Heart left ventricle (tissue), 16 donors: Measurements from ENCODE around the gene ATAD1. TPM values are rescaled to one million over a fixed set of nuclear protein-coding genes. Genes with fewer than 3 reads are reported as not detected.

Source experiments
- ATAC-seq, 4 donors: fragments of 200-7000 bp; cut with Tn5 transposase; one replicate each; pipeline ENCODE4 v1.9.1; 2020 to 2022; ENCODE audit warnings: moderate library complexity in 4 of 4, mild to moderate bottlenecking in 3 of 4, moderate number of reproducible peaks in 1 of 4
- DNase-seq, 5 donors: peaks; one replicate each; pipeline ENCODE4 v3.0.0-alpha.2; 2020
- H3K27ac ChIP-seq, 12 donors: fragments of 200-600 bp; sonication (generic) in 4 of 12; one replicate each; pipeline versions ENCODE4 v1.5.0 to v1.8.0; 2016 to 2022; ENCODE audit warnings: mild to moderate bottlenecking in 2 of 12
- H3K27me3 ChIP-seq, 9 donors: fragments of 200-600 bp; sonication (generic) in 2 of 9; one replicate each; pipeline versions ENCODE4 v1.5.1 to v1.8.0; 2016 to 2022; ENCODE audit warnings: mild to moderate bottlenecking in 3 of 9
- H3K36me3 ChIP-seq, 9 donors: fragments of 200-600 bp; sonication (generic) in 2 of 9; one replicate each; pipeline versions ENCODE4 v1.5.0 to v1.8.0; 2018 to 2022; ENCODE audit warnings: mild to moderate bottlenecking in 2 of 9
- H3K4me1 ChIP-seq, 12 donors: fragments of 200-600 bp; sonication (generic) in 4 of 12; one replicate each; pipeline versions ENCODE4 v1.5.0 to v1.8.0; 2016 to 2022; ENCODE audit warnings: mild to moderate bottlenecking in 3 of 12
- H3K4me3 ChIP-seq, 12 donors: fragments of 200-600 bp; sonication (generic) in 4 of 12; one replicate each; pipeline versions ENCODE4 v1.5.0 to v1.8.0; 2017 to 2022; ENCODE audit warnings: mild to moderate bottlenecking in 9 of 12, moderate library complexity in 4 of 12
- H3K9me3 ChIP-seq, 12 donors: fragments of 200-600 bp; sonication (generic) in 4 of 12; one replicate each; pipeline versions ENCODE4 v1.5.0 to v1.8.0; 2016 to 2022; ENCODE audit warnings: mild to moderate bottlenecking in 1 of 12
- POLR2A ChIP-seq, 2 donors: fragments of 450-650 bp; IDR thresholded peaks; one replicate each; pipeline ENCODE4 v1.6.1; 2017; ENCODE audit warnings: antibody characterized with exemption in 2 of 2, mild to moderate bottlenecking in 2 of 2, moderate library complexity in 2 of 2
- WGBS, 4 donors: extraction: QIAGEN DNeasy Blood & Tissue Kit in 2 of 4; methylation state at CpG; one replicate each; pipeline versions ENCODE4 v1.1.5 to v1.1.7; 2013 to 2018; 5-methylcytosine and 5-hydroxymethylcytosine counted together
- intact Hi-C, 10 donors: fragments of 100-400 bp; cut with DNase I; formaldehyde crosslinking; loops; one replicate each; pipeline versions ENCODE4 v1.11.1 to v1.14.2; 2022
- polyA plus RNA-seq, 2 donors: library from polyadenylated mRNA; stranded (reverse); fragments of 200-250 nt; gene quantifications; one replicate each; pipeline ENCODE4 v1.2.3, GENCODE V29; 2013
- total RNA-seq, 9 donors: library from RNA; depleted of rRNA in 2 of 9; stranded (reverse); fragments of >200 nt in 2 of 9; fragmentation: NEBNext Ultra II Directional in 3 of 9; extraction: Animal tissue kit (Norgen Biotek cat#: 25700) in 3 of 9; gene quantifications; one replicate each; pipeline versions ENCODE4 v1.1.0 to v1.2.4, GENCODE V29; 2016 to 2023
- TF ChIP-seq, protein P1 (sequence below), 12 donors: fragments of 200-600 bp; sonication (generic) in 4 of 12; IDR thresholded peaks; one replicate each; pipeline versions ENCODE4 v1.5.0 to v1.8.0; 2018 to 2022; ENCODE audit warnings: antibody characterized with exemption in 12 of 12, mild to moderate bottlenecking in 5 of 12
- donor health status: ischemic (EF 13 %, LVEDD 7.1; RV severe dilation, severe dysfunction).
- donor health status: healthy with polysubstance abuse.
- donor health status: DM: no; HTN: yes; CAD: no.
- donor health status: DM: no; HTN: no; CAD: no.
- donor health status: ischemic (EF 25% LVEDD 6.9; RV normal size, moderate dysfunction).
- donor health status: ischemic (EF 25% LVEDD 5.7; RV mildly dilated, moderate dysfunction).
- donor health status: healthy.
- donor health status: DM: yes; HTN: yes; CAD: no.
- donor health status: ischemic (EF 35%, LVEDD 5.7; RV mildly dilated, moderate dysfunction).
- donor health status: nonischemic (EF 11% LVEDD 7.7; RV severe dilation, severe dysfunction).
- donor health status: DM: yes; HTN: yes; CAD: no.
- donor health status: PGD.
- donor health status: ischemic (EF 29% LVEDD 5.4; RV normal size, mild dysfunction).
- donor health status: nonischemic (EF 23%, LVEDD 6.1; RV moderate dilation, normal function).

Gene ATAD1
- total and polyA plus RNA-seq, 11 donors, result 17.5 to 115 (median 80.8) TPM

DNA sequence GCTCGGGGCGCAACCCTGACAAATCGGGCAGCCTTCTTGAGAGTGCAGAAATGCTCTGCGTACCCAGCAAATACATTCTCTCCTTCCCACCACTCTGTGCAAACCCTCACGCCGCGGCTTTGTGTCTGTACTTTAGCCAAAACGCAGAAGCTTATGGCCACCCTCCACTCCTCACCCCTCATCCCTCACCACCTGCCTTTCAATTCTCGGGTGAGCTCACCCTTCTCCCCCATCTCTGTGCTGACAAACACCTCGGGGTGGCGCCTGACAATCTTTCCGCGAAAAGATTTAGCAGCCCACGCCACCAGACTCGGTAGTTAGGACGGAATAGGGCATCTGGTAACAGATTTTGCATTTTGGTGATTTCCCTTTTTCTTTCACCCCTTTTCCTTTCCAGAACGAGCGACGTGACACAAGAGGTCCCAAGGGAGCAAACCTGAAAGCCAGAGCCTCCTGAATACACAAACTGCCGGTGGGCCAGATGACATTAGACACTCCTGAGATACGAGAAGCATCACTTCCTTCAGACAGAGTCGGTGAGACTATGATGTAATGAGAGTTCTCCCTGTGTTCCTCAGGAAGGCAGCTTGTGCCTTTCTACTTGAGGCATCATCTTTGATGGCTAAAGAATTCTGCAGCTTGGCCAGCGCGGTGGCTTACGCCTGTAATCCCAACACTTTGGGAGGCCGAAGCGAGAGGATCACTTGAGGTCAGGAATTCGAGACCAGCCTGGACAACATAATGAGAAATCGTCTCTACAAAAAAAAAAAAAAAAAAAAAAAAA is 671 bp upstream of the ATAD1 start:
- peak; percentile 24 to 54 (median 36) for ATAC-seq
- no peaks in the 10 kb centered on the region for H3K9me3 ChIP-seq
- H3K36me3 ChIP-seq, result peaks cover 0 to 9% (median 0%) of the 10 kb centered on the region in 9 donors
- intact Hi-C loops, result loop anchor here in 1 of 10 donors (2.0 kb wide), 1 partner anchor 42 kb away; no protein-coding TSS in a partner anchor
- DNase-seq, result peak in 2 of 5 donors; percentile 29 to 56
- WGBS, 4 donors, result 14 to 19% (median 17%) methylated on average over 29 of the region's 29 CpGs
- peaks cover 0 to 42% (median 26%) of the 10 kb centered on the region in 12 donors for H3K4me1 ChIP-seq
- no peak for TF ChIP-seq POLR2A (IDR thresholded peaks at IDR 0.05)
- TF ChIP-seq, protein P1, sequence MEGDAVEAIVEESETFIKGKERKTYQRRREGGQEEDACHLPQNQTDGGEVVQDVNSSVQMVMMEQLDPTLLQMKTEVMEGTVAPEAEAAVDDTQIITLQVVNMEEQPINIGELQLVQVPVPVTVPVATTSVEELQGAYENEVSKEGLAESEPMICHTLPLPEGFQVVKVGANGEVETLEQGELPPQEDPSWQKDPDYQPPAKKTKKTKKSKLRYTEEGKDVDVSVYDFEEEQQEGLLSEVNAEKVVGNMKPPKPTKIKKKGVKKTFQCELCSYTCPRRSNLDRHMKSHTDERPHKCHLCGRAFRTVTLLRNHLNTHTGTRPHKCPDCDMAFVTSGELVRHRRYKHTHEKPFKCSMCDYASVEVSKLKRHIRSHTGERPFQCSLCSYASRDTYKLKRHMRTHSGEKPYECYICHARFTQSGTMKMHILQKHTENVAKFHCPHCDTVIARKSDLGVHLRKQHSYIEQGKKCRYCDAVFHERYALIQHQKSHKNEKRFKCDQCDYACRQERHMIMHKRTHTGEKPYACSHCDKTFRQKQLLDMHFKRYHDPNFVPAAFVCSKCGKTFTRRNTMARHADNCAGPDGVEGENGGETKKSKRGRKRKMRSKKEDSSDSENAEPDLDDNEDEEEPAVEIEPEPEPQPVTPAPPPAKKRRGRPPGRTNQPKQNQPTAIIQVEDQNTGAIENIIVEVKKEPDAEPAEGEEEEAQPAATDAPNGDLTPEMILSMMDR (IDR thresholded peaks at IDR 0.05), result no peak
- no peaks in the 10 kb centered on the region for H3K27me3 ChIP-seq
- H3K27ac ChIP-seq, result peak overlapping the region; percentile 81 to 97 (median 90)
- H3K4me3 ChIP-seq, result peak overlapping the region; percentile 58 to 89 (median 79)

DNA sequence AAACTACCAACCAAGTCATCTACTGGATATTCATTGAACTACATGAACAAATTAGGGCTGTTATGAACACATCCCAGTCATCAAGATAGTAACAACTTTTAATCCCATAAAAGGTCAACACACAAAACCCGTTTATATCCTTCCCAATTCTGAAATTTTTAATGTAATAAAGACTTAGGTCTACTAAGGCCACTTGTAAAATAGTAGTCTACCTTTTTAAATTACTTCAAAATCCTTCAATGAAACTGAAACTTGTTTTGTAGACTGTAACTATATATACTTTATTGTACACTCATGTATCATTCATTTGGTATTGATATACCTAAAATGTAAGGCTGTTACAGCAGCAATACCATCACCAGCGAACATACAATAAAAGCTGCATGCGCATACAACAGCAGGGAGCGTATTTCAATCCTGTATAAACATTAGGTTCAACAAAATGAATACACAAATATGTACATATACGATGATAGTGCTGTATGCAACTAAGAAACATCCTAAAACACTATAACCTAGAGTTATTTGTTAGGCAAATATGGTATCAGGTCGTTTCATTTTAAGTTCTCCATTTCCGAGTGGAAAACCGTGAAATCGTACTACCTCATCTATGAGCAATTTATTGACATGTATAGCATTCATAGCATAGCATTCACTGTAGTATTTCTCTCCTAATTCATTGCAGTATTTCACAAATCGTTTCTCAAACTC is 973 bp downstream of the ATAD1 start:
- Histone ChIP-seq H3K9me3 (no peaks in the 10 kb centered on the region), H3K36me3 (peaks cover 0 to 25% (median 13%) of the 10 kb centered on the region in 9 donors), H3K27me3 (no peaks in the 10 kb centered on the region), H3K27ac (peak overlapping the region; percentile 81 to 97 (median 90)), H3K4me1 (peaks cover 0 to 42% (median 26%) of the 10 kb centered on the region in 12 donors), H3K4me3 (peak overlapping the region; percentile 58 to 89 (median 79))
- intact Hi-C loops, result no loop called here
- TF ChIP-seq POLR2A (IDR thresholded peaks at IDR 0.05), result no peak
- TF ChIP-seq, protein P1 (IDR thresholded peaks at IDR 0.05), result no peak
- no peak for ATAC-seq
- no peak for DNase-seq
- 18 to 29% (median 25%) methylated on average over 10 of the region's 10 CpGs for WGBS, 4 donors

DNA sequence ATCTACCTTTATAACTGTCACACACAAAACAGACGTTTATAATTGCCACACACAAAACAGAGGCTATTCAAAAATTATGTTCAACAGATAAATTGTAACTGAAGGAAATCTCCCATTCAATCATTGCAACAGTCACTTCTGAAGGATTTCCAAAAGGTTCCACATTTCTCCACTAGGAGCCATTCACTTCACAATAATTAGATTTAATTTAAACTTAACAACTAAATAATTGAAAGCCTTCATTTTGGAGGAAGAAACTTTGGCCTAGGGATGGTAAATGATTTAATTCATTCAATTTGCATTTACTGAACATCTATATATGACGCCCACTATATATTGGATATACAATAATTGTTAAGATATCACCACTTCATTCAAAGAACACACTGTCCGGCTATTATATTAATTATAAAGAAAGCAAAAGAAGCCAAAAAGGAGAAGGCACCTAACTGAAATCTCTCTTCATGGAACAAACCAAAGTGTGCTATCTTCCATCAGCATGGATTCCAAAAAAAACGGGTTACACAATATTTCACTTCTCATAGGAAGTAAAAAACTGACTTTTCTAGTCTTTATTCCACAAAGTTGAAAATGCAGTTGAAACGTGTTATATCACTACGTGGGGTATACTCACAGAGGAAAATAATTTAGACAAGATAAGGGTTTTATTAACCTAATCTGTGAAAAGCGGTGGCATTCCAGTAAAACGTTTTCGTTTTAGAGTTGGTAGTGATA is 1.7 kb downstream of the ATAD1 start:
- Histone ChIP-seq H3K9me3 (no peaks in the 10 kb centered on the region), H3K36me3 (peaks cover 0 to 33% (median 20%) of the 10 kb centered on the region in 9 donors), H3K4me3 (peak overlapping the region in 9 of 12 donors; percentile 58 to 83 (median 80)), H3K27me3 (no peaks in the 10 kb centered on the region), H3K4me1 (peaks cover 0 to 42% (median 26%) of the 10 kb centered on the region in 12 donors), H3K27ac (peak overlapping the region in 8 of 12 donors; percentile 2 to 97 (median 91))
- DNase-seq (no peak), ATAC-seq (no peak)
- intact Hi-C loops, result no loop called here
- TF ChIP-seq POLR2A (IDR thresholded peaks at IDR 0.05), result no peak
- TF ChIP-seq, protein P1 (IDR thresholded peaks at IDR 0.05), result peak in 1 of 12 donors; percentile 16
- 56 to 60% (median 59%) methylated on average over 9 of the region's 9 CpGs for WGBS, 4 donors
